Nephron (organoid): ENCODE data around the gene FRRS1L.
A peak's percentile ranks its signal among the peaks of the same experiment; 100 is the strongest.

Source experiments
- H3K27ac Mint-ChIP-seq, 3 experiments: 2 replicates each; pipeline ENCODE4 v1.8.0; 2020; ENCODE audit warnings: mixed read lengths in 3 of 3, mild to moderate bottlenecking in 2 of 3, moderate library complexity in 1 of 3
- H3K27me3 Mint-ChIP-seq: 2 replicates; pipeline ENCODE4 v1.8.0; 2021; ENCODE audit warnings: low read depth, mild to moderate bottlenecking, moderate library complexity, mixed read lengths
- H3K36me3 Mint-ChIP-seq: 2 replicates; pipeline ENCODE4 v1.8.0; 2020; ENCODE audit warnings: low read depth, mixed read lengths
- H3K4me1 Mint-ChIP-seq: 2 replicates; pipeline ENCODE4 v1.8.0; 2020; ENCODE audit warnings: mixed read lengths
- H3K4me3 Mint-ChIP-seq, 3 experiments: 2 replicates each; pipeline ENCODE4 v1.8.0; 2020; ENCODE audit warnings: mild to moderate bottlenecking in 3 of 3, mixed read lengths in 3 of 3, moderate library complexity in 2 of 3
- H3K9me3 Mint-ChIP-seq: 2 replicates; pipeline ENCODE4 v1.8.0; 2020; ENCODE audit warnings: mixed read lengths
- CTCF ChIP-seq, 3 experiments: fragments of 200-600 bp; sonication (generic); IDR thresholded peaks; one replicate each; pipeline ENCODE4 v1.5.0; 2021; ENCODE audit warnings: antibody characterized with exemption in 3 of 3; ENCODE audit not compliant: unreplicated experiment in 3 of 3

The FRRS1L gene

GRCh38 chr9:109113254-109113653, 53.8 kb downstream of the FRRS1L start:
- H3K4me1 Mint-ChIP-seq: peaks cover 78% of the 10 kb centered on the region
- no peaks in the 10 kb centered on the region for H3K9me3 Mint-ChIP-seq
- H3K36me3 Mint-ChIP-seq: peaks cover 12% of the 10 kb centered on the region
- H3K27ac Mint-ChIP-seq: peak overlapping the region; percentile 57 to 91 (median 84)
- peak overlapping the region in 1 of 3 experiments; percentile 9 for H3K4me3 Mint-ChIP-seq
- TF ChIP-seq CTCF (IDR thresholded peaks at IDR 0.05; ENCODE audit: unreplicated experiment in 3 of 3): no peak
- no peaks in the 10 kb centered on the region for H3K27me3 Mint-ChIP-seq

GRCh38 chr9:109110329-109111021, 56.6 kb downstream of the FRRS1L start:
- no peak for TF ChIP-seq CTCF (IDR thresholded peaks at IDR 0.05; ENCODE audit: unreplicated experiment in 3 of 3)
- Mint-ChIP-seq H3K27ac (peak overlapping the region; percentile 15 to 69 (median 52)), H3K27me3 (no peaks in the 10 kb centered on the region), H3K36me3 (peaks cover 17% of the 10 kb centered on the region), H3K4me1 (peaks cover 71% of the 10 kb centered on the region), H3K4me3 (no peak overlapping the region), H3K9me3 (no peaks in the 10 kb centered on the region)

GRCh38 chr9:109109967-109110328, 57.1 kb downstream of the FRRS1L start:
- H3K27ac Mint-ChIP-seq: peak overlapping the region; percentile 15 to 69 (median 52)
- H3K4me3 Mint-ChIP-seq: no peak overlapping the region
- no peaks in the 10 kb centered on the region for H3K9me3 Mint-ChIP-seq
- H3K27me3 Mint-ChIP-seq: no peaks in the 10 kb centered on the region
- H3K4me1 Mint-ChIP-seq: peaks cover 69% of the 10 kb centered on the region
- H3K36me3 Mint-ChIP-seq: peaks cover 22% of the 10 kb centered on the region
- no peak for TF ChIP-seq CTCF (IDR thresholded peaks at IDR 0.05; ENCODE audit: unreplicated experiment in 3 of 3)

- no peak for TF ChIP-seq CTCF (IDR thresholded peaks at IDR 0.05; ENCODE audit: unreplicated experiment in 3 of 3)
- Mint-ChIP-seq H3K27ac (peak overlapping the region in 2 of 3 experiments; percentile 15 to 46), H3K9me3 (peaks cover 2% of the 10 kb centered on the region), H3K36me3 (peaks cover 30% of the 10 kb centered on the region), H3K4me3 (no peak overlapping the region), H3K27me3 (no peaks in the 10 kb centered on the region), H3K4me1 (peaks cover 53% of the 10 kb centered on the region)
These were observed 58.7 kb downstream of the FRRS1L start for GRCh38 chr9:109108318-109108717.

- H3K4me3 Mint-ChIP-seq: no peak overlapping the region
- peak overlapping the region in 2 of 3 experiments; percentile 28 to 36 for H3K27ac Mint-ChIP-seq
- H3K36me3 Mint-ChIP-seq: peaks cover 37% of the 10 kb centered on the region
- peaks cover 47% of the 10 kb centered on the region for H3K4me1 Mint-ChIP-seq
- TF ChIP-seq CTCF (IDR thresholded peaks at IDR 0.05; ENCODE audit: unreplicated experiment in 3 of 3): no peak
- H3K9me3 Mint-ChIP-seq: peaks cover 5% of the 10 kb centered on the region
- H3K27me3 Mint-ChIP-seq: no peaks in the 10 kb centered on the region
These were observed 59.4 kb downstream of the FRRS1L start for GRCh38 chr9:109107402-109108240.
